Measurements from ENCODE around the gene NSG1.

DNA sequence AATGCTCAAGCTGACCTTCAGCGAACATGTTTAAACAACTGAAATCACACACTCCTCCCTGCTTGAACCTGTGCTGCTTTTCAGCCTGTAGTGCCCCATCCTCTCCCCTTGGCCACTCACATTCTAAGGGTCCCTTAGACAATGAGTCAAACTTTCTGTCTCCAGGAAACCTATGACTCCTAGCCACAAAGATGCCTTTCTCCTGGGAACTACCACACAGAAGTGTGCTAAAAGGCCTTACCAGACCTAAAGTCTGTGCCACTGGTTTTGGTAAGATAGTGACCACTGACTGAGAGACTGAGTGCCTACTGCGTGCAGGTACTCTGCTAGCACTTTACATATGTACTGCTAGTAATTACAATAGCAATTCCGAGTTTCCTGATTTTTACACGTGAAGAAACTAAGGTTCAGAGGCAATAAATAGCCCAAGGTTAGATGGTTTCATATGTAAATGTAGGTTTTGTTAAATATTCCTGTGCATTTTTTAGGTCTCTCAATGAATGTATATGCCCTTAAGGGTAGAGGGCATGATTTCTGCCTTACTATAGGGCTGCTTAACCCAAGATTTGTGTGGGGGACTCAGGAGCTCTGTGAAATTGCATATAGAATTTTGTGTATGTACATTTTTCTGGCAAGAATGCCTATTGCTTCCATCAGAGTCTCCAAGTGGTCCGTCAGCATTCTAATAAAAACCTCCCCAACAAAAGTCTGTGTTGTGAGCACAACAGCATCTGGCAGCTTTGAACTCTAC, 71.1 kb downstream of the NSG1 start:
- TF ChIP-seq, protein P1, sequence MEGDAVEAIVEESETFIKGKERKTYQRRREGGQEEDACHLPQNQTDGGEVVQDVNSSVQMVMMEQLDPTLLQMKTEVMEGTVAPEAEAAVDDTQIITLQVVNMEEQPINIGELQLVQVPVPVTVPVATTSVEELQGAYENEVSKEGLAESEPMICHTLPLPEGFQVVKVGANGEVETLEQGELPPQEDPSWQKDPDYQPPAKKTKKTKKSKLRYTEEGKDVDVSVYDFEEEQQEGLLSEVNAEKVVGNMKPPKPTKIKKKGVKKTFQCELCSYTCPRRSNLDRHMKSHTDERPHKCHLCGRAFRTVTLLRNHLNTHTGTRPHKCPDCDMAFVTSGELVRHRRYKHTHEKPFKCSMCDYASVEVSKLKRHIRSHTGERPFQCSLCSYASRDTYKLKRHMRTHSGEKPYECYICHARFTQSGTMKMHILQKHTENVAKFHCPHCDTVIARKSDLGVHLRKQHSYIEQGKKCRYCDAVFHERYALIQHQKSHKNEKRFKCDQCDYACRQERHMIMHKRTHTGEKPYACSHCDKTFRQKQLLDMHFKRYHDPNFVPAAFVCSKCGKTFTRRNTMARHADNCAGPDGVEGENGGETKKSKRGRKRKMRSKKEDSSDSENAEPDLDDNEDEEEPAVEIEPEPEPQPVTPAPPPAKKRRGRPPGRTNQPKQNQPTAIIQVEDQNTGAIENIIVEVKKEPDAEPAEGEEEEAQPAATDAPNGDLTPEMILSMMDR (IDR thresholded peaks at IDR 0.05 in 4 of 5, conservative IDR thresholded peaks at IDR 0.05 in 1 of 5): no peak
- TF ChIP-seq POLR2A (IDR thresholded peaks at IDR 0.05): no peak

Data from gastrocnemius medialis (tissue), 4 donors.